SK-N-MC (cell line): ENCODE data around the gene OGFOD1.

Source experiments
- DNase-seq: peaks from one replicate; pipeline ENCODE4 v3.0.0-alpha.2; 2011; ENCODE audit warnings: low read depth, low spot score
- H3K27ac ChIP-seq: fragments of 200-600 bp; sonication (generic); 2 replicates; pipeline ENCODE4 v1.5.1; 2016; ENCODE audit warnings: mixed run types
- H3K36me3 ChIP-seq: fragments of 200-600 bp; sonication (generic); 2 replicates; pipeline ENCODE4 v1.6.1; 2017; ENCODE audit warnings: antibody characterized with exemption, low read length, mixed read lengths; ENCODE audit not compliant: insufficient read depth
- H3K4me3 ChIP-seq: fragments of 200-600 bp; sonication (generic); 2 replicates; pipeline ENCODE4 v1.5.1; 2016
- H3K9ac ChIP-seq: fragments of 200-600 bp; sonication (generic); 2 replicates; pipeline ENCODE4 v1.8.0; 2017; ENCODE audit warnings: mixed run types, mixed read lengths; ENCODE audit not compliant: insufficient read length
- H3K9me3 ChIP-seq: fragments of 200-600 bp; sonication (generic); 2 replicates; pipeline ENCODE4 v1.6.1; 2017; ENCODE audit warnings: low read depth, mild to moderate bottlenecking, antibody characterized with exemption, low read length, moderate library complexity, mixed read lengths
- EZH2 ChIP-seq: fragments of 200-600 bp; sonication (generic); IDR thresholded peaks from one replicate; pipeline ENCODE4 v1.6.1; 2017; ENCODE audit warnings: antibody characterized with exemption
- FOXP2 ChIP-seq: optimal IDR thresholded peaks from 2 replicates; pipeline ENCODE3; 2011; ENCODE audit warnings: mild to moderate bottlenecking, moderate library complexity; ENCODE audit not compliant: insufficient read depth; ENCODE audit errors: extremely low read length, control extremely low read depth
- POLR2AphosphoS5 ChIP-seq: IDR thresholded peaks from 2 replicates; pipeline ENCODE4 v1.6.1; 2012; ENCODE audit warnings: mild to moderate bottlenecking, low read depth, low read length, borderline replicate concordance

The OGFOD1 gene

DNA sequence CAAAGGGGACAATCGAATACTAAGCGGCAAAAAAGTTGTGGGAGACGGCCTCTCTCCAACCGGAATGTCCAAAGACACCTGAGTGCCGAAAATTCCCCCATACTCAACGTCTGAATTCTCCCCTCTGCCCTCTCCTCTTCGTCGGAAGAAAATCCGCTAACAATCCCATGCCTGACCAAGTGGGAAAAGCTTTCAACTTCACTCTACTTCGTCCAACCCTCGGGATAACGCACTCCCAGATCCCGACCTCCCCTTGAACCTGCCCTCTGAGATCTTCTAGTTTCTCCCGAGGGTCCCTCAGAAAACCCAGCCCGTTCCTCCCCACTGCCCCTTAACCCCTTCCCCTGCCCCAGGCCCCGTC is 27.0 kb upstream of the OGFOD1 start:
- H3K9ac ChIP-seq, result no peak overlapping the region
- peak overlapping the region; percentile 76 for H3K4me3 ChIP-seq
- no peaks in the 10 kb centered on the region for H3K36me3 ChIP-seq
- H3K27ac ChIP-seq, result no peak overlapping the region
- no peak for DNase-seq
- no peaks in the 10 kb centered on the region for H3K9me3 ChIP-seq
- TF ChIP-seq POLR2AphosphoS5 (no peak), EZH2 (no peak), FOXP2 (no peak)

DNA sequence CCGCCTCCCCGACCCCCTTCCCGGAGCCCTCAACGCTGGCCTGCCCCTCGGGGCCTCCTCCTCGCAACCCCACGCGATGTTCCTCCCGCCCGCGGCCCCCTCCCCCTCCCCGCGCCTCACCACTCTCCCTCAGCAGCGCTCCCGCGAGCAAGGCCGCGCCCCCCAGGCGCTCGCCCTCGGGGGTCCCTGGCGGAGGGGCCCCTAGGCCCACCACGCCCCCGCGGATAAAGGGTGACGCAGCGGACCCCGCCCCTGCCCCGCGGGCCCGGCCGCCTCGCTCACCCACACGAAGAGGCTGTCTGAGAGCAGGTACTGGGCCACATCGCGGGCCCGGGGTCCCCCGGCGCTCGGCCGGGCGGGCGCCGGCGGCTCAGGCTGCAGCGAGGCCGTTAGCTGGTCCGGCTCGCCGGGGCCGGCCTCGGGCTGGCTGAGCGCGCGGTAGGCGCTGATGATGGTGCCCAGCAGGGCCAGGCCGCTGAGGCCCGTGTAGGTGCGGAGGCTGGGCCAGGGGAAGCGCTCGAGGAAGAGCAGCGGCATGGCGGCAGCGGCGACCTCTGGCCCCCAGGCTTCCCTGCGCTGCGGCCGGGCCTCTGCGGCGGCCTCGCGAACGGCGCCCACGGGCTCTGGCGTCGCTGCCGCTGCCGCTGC is 26.4 kb upstream of the OGFOD1 start:
- DNase-seq, result no peak
- Histone ChIP-seq H3K4me3 (peak overlapping the region; percentile 76), H3K27ac (no peak overlapping the region)

DNA sequence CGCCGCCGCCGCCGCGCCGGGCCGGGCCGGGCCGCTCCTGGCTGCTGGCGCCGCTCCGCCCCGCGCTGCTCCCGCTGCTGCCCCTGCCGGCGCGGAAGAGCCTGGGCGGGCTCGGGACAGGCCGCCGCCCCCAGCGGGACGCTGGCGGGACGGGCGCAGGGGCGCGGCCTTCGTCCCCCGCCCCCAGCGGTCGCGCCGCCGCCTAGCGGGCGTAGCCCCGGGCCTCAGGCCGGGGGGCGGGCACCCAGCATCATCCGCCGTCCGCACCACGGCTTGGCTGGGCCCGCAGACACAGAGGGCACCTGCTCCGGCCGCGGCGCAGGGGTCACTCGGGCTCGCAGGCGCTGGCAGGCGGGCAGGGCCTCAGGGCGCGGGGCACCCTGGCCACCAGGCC is 25.9 kb upstream of the OGFOD1 start, which contains the start of gene AMFR:
Gene AMFR (minus strand): TSS at position 107 of the 394 bp plus-strand sequence. CDS start 218 bp downstream, outside the sequence.
- peak within 1 kb of the TSS; percentile 68 for H3K9ac ChIP-seq
- no peaks in the 10 kb centered on the region for H3K36me3 ChIP-seq
- no peaks in the 10 kb centered on the region for H3K9me3 ChIP-seq
- no peak within 1 kb of the TSS for H3K27ac ChIP-seq
- peak within 1 kb of the TSS; percentile 76 for H3K4me3 ChIP-seq
- DNase-seq, result no peak
- TF ChIP-seq FOXP2, result no peak
- TF ChIP-seq POLR2AphosphoS5, result no peak
- no peak for TF ChIP-seq EZH2

More for the DNA sequence above, 26.4 kb upstream of the OGFOD1 start:
- Histone ChIP-seq H3K9ac (peak overlapping the region; percentile 68), H3K36me3 (no peaks in the 10 kb centered on the region), H3K9me3 (no peaks in the 10 kb centered on the region)
- TF ChIP-seq FOXP2 (no peak), POLR2AphosphoS5 (no peak), EZH2 (no peak)

- Histone ChIP-seq H3K4me3 (no peak overlapping the region), H3K9me3 (no peaks in the 10 kb centered on the region), H3K36me3 (peaks cover 9% of the 10 kb centered on the region; the same call in 1 of the 2 replicates), H3K27ac (no peak overlapping the region), H3K9ac (no peak overlapping the region)
- no peak for TF ChIP-seq FOXP2
- TF ChIP-seq POLR2AphosphoS5, result no peak
- no peak for TF ChIP-seq EZH2
- no peak for DNase-seq
These were observed 24.8 kb upstream of the OGFOD1 start for GRCh38 chr16:56426585-56426984.

- no peak overlapping the region for H3K27ac ChIP-seq
- DNase-seq, result no peak
These were observed 23.3 kb upstream of the OGFOD1 start for GRCh38 chr16:56428091-56428490.

GRCh38 chr16:56436258-56436657 is 15.1 kb upstream of the OGFOD1 start:
- DNase-seq, result no peak

More at GRCh38 chr16:56428091-56428490, 23.3 kb upstream of the OGFOD1 start:
- Histone ChIP-seq H3K36me3 (peaks cover 9% of the 10 kb centered on the region; the same call in 1 of the 2 replicates), H3K9ac (no peak overlapping the region), H3K4me3 (no peak overlapping the region), H3K9me3 (no peaks in the 10 kb centered on the region)
- TF ChIP-seq FOXP2, result no peak
- no peak for TF ChIP-seq EZH2
- no peak for TF ChIP-seq POLR2AphosphoS5

GRCh38 chr16:56438038-56438437 is 13.3 kb upstream of the OGFOD1 start:
- DNase-seq, result no peak
- Histone ChIP-seq H3K9me3 (no peaks in the 10 kb centered on the region), H3K27ac (no peak overlapping the region), H3K4me3 (no peak overlapping the region), H3K36me3 (peaks cover 18% of the 10 kb centered on the region; the same call in 1 of the 2 replicates), H3K9ac (no peak overlapping the region)
- TF ChIP-seq EZH2 (no peak), FOXP2 (no peak), POLR2AphosphoS5 (no peak)

More at GRCh38 chr16:56436258-56436657, 15.1 kb upstream of the OGFOD1 start:
- H3K36me3 ChIP-seq, result peaks cover 20% of the 10 kb centered on the region; the same call in 1 of the 2 replicates
- TF ChIP-seq EZH2 (no peak), POLR2AphosphoS5 (no peak), FOXP2 (no peak)
- H3K9me3 ChIP-seq, result no peaks in the 10 kb centered on the region
- no peak overlapping the region for H3K9ac ChIP-seq
- H3K4me3 ChIP-seq, result no peak overlapping the region
- H3K27ac ChIP-seq, result no peak overlapping the region

DNA sequence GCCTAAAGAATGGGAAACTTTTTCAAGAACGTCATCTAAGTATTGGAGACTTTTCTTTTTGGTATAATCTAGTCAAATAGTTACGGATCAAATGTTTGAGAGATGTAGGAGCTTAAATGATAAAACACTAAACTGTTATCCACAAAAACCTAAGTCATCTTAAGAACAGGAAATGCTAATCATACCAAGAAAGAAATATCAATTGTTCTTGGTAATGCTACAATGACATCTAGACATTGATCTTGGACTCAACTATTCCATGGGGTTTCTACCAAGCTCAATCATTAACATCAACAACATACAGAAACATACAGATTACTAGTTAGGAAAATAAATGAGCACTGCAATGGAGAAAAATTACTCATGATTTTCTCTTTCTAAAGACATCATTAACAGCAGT is 4.1 kb upstream of the OGFOD1 start:
- DNase-seq, result no peak
- Histone ChIP-seq H3K27ac (no peak overlapping the region), H3K4me3 (no peak overlapping the region), H3K9ac (no peak overlapping the region), H3K9me3 (no peaks in the 10 kb centered on the region), H3K36me3 (peaks cover 11% of the 10 kb centered on the region)
- TF ChIP-seq FOXP2 (no peak), EZH2 (no peak), POLR2AphosphoS5 (no peak)

DNA sequence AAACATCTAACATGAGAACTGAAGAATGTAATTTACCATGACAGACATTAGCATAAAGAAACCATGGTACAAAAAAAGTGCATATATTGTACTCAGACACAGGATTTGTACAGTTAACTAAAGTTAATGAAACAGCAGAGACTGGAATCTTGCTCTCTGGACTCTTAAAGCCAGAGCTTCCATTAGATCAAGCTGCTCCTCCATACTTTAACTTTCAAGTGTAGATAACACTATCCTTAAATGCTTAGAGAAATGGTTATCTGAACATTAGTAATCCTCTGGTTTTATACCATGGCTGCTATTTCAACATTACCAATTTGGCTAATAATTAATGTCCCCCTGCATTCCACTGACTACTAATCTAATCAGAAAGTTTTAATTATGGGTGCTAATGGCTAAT is 3.3 kb upstream of the OGFOD1 start:
- TF ChIP-seq POLR2AphosphoS5, result no peak
- no peak for TF ChIP-seq FOXP2
- TF ChIP-seq EZH2, result no peak
- no peak for DNase-seq
- Histone ChIP-seq H3K9ac (no peak overlapping the region), H3K9me3 (no peaks in the 10 kb centered on the region), H3K27ac (no peak overlapping the region), H3K36me3 (peaks cover 11% of the 10 kb centered on the region), H3K4me3 (no peak overlapping the region)
